NB4 (cell line): Measurements from ENCODE around the gene PITPNC1.

Experiments used
- MYC ChIP-seq: IDR thresholded peaks from 2 replicates; pipeline ENCODE4 v1.6.1; 2011; ENCODE audit warnings: low read depth, low read length
- POLR2A ChIP-seq: IDR thresholded peaks from 2 replicates; pipeline ENCODE4 v1.6.1; 2011; ENCODE audit warnings: mild to moderate bottlenecking; ENCODE audit not compliant: insufficient read length; ENCODE audit errors: extremely low read depth
- TF ChIP-seq, protein P1 (sequence below): IDR thresholded peaks from one replicate; pipeline ENCODE4 v1.5.1; 2012; ENCODE audit warnings: low read depth, low read length
- TF ChIP-seq, protein P2 (sequence below): IDR thresholded peaks from 2 replicates; pipeline ENCODE4 v1.6.1; 2011; ENCODE audit warnings: low read depth, low read length

DNA sequence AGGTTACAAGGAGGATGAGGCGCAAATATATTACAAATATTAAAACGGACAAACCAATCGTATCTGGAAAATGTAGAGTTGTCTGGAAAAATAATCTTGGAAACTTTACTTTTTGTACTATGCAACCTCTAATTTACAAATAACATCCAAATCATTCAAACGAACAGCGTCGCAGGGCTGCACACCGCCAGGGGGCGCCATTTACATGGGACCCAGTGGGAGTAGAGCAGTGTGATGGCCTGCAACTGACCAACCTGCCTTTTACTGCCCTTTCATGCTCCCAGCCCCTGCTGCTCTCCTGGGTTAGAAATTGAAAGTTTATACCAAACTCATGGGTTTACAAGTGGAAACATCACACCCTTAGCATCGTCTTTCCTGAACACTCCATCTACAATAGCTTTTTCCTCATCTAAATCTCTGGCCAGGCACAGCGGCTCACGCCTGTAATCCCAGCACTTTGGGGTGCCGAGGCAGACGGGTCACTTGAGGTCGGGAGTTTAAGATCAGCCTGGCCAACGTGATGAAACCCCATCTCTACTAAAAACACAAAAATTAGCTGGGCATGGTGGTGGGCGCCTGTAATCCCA is 10.0 kb downstream of the PITPNC1 start:
- TF ChIP-seq, protein P1, sequence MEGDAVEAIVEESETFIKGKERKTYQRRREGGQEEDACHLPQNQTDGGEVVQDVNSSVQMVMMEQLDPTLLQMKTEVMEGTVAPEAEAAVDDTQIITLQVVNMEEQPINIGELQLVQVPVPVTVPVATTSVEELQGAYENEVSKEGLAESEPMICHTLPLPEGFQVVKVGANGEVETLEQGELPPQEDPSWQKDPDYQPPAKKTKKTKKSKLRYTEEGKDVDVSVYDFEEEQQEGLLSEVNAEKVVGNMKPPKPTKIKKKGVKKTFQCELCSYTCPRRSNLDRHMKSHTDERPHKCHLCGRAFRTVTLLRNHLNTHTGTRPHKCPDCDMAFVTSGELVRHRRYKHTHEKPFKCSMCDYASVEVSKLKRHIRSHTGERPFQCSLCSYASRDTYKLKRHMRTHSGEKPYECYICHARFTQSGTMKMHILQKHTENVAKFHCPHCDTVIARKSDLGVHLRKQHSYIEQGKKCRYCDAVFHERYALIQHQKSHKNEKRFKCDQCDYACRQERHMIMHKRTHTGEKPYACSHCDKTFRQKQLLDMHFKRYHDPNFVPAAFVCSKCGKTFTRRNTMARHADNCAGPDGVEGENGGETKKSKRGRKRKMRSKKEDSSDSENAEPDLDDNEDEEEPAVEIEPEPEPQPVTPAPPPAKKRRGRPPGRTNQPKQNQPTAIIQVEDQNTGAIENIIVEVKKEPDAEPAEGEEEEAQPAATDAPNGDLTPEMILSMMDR: peak; percentile 86
- TF ChIP-seq POLR2A (no peak), MYC (no peak)
- TF ChIP-seq, protein P2, sequence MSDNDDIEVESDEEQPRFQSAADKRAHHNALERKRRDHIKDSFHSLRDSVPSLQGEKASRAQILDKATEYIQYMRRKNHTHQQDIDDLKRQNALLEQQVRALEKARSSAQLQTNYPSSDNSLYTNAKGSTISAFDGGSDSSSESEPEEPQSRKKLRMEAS: no peak
